ENCODE results near the gene PRAMEF14.
"Not testable (repeated sequence)": the region's sequence is repeated elsewhere in the genome, so short reads cannot be mapped to it uniquely, and the experiment has no call there.

GRCh38 chr1:13393004-13393403 lies 46.1 kb upstream of the PRAMEF14 start:
- TF ChIP-seq CTCF (IDR thresholded peaks at IDR 0.05; ENCODE audit: low read depth, low read length, missing input control); ATF3 (IDR thresholded peaks at IDR 0.05); TAF1 (conservative IDR thresholded peaks at IDR 0.05); HNF4G (IDR thresholded peaks at IDR 0.05); RAD21 (IDR thresholded peaks at IDR 0.05); REST (IDR thresholded peaks at IDR 0.05); YY1 (IDR thresholded peaks at IDR 0.05): not testable (repeated sequence)

Measured in liver (tissue), 3 donors.